Ectodermal cell (in vitro differentiated cells): ENCODE results near the gene NUDT2.
A peak's percentile ranks its signal among the peaks of the same experiment; 100 is the strongest.

Experiments
- H3K27ac ChIP-seq: 2 replicates; pipeline ENCODE4 v1.7.0; 2013; ENCODE audit warnings: mild to moderate bottlenecking, low read depth, low read length; ENCODE audit not compliant: insufficient read depth, poor library complexity, severe bottlenecking
- H3K27me3 ChIP-seq: 2 replicates; pipeline ENCODE4 v1.7.0; 2013; ENCODE audit warnings: mild to moderate bottlenecking, low read length; ENCODE audit not compliant: insufficient read depth, control insufficient read depth, poor library complexity, severe bottlenecking
- H3K36me3 ChIP-seq: one replicate; pipeline ENCODE4 v1.7.0; 2013; ENCODE audit warnings: low read length; ENCODE audit not compliant: control insufficient read depth, insufficient read depth
- H3K4me1 ChIP-seq: one replicate; pipeline ENCODE4 v1.7.0; 2013; ENCODE audit warnings: low read length; ENCODE audit not compliant: control insufficient read depth, insufficient read depth
- H3K4me3 ChIP-seq: 2 replicates; pipeline ENCODE4 v1.7.0; 2013; ENCODE audit warnings: low read depth, low read length, control low read depth; ENCODE audit not compliant: insufficient read depth
- H3K9me3 ChIP-seq: 2 replicates; pipeline ENCODE4 v1.7.0; 2013; ENCODE audit warnings: mild to moderate bottlenecking, low read length, moderate library complexity; ENCODE audit not compliant: control insufficient read depth
- WGBS, 2 experiments: methylation state at CpG; one replicate each; pipeline ENCODE4 v1.1.7; 2013; ENCODE audit warnings: missing lambda C conversion rate in 2 of 2; 5-methylcytosine and 5-hydroxymethylcytosine counted together

NUDT2 gene

DNA sequence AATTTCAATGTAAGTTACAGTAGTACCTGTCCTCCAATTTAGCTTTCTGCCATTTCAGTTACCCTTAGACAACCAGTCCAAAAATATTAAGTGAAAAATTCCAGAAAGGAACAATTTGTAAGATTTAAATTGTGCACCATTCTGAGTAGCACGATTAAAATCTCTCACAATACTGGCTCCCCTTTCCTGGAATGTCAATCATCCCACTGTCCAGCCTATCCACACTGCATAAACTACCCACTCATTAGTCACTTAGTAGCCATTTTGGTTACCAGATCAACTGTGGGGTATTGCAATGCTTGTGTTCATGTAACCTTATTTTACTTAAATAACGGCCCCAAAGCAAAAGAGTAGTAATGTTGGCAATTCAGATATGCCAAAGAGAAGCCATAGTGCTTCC lies 11.9 kb upstream of the NUDT2 start:
- Histone ChIP-seq H3K27ac (no peak overlapping the region), H3K4me1 (no peaks in the 10 kb centered on the region), H3K27me3 (no peaks in the 10 kb centered on the region), H3K4me3 (no peak overlapping the region), H3K36me3 (no peaks in the 10 kb centered on the region), H3K9me3 (no peaks in the 10 kb centered on the region)
- WGBS, 2 experiments: 90 to 92% methylated on average over 2 of the region's 2 CpGs

DNA sequence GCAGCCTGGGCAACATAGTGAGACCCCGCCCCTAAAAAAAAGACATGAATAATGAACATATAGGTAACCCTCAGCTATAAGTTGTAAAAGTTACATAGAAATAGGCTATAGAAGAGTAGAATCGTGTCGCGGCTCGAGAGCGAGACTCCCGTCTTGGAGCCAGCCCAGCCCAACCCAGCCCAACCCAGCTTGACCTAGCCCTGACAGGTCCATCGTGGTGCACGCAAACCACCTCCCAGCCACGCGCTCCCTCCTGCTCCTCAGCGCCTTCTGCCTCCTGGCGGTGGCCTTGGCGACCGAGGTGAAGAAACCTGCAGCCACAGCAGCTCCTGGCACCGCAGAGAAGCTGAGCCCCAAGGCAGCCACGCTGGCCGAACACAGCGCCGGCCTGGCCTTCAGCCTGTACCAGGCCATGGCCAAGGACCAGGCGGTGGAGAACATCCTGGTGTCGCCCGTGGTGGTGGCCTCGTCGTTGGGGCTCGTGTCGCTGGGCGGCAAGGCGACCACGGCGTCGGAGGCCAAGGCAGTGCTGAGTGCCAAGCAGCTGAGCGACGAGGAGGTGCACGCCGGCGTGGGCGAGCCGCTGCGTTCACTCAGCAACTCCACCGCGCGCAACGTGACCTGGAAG lies 11.1 kb upstream of the NUDT2 start:
- Histone ChIP-seq H3K27me3 (no peaks in the 10 kb centered on the region), H3K4me3 (no peak overlapping the region), H3K27ac (no peak overlapping the region), H3K4me1 (no peaks in the 10 kb centered on the region), H3K9me3 (no peaks in the 10 kb centered on the region), H3K36me3 (no peaks in the 10 kb centered on the region)
- WGBS, 2 experiments: 94 to 95% methylated on average over 43 to 44 of the region's 44 CpGs

DNA sequence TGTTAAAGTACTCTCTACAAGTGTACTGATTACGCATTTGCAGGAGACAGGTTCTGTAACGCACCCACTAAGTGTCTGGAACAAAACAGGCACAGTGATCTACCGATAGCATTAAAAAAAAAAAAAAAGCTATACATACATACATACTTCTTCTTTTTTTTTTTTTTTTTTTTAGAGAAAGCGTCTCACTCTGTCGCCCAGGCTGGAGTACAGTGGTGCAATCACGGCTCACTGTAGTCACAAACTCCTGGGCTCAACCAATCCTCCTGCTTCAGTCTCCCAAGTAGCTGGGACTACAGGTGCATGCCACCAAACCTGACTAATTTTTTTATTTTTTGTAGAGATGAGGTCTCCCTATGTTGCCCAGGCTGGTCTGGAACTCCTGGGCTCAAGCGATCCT lies 7.9 kb upstream of the NUDT2 start:
- WGBS, 2 experiments: 93 to 96% methylated on average over 7 of the region's 7 CpGs

DNA sequence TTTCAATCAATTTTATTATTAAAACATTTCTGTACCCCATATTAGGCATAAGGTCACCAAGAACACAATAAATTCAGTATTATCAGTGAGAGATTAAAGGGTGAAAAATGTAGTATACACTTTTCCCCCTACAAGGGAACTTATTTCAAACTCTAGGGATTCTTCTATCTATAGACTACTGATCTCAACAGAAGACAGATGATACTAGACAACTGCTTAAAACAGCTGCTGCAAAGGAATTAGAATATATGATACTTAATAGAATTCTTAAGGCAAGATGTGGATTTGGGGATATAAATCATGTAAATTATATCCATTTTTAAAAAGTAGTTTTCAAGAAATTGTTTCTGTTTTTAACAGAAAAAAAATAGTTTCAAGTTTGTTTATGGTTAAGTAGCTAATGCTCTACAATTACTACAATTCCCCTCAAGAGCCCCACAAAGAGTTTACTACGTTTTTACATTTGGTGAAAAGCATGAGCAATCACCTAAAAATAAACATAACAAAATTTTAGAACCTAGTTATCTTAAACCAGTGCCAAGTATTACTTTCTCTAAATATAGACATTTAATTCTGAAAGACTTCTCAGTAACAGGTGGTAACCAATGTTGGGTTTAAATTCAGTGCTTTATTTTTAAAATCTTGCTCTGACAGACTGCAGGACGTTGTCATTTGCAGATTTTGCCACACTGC lies 6.3 kb upstream of the NUDT2 start:
- Histone ChIP-seq H3K9me3 (no peaks in the 10 kb centered on the region), H3K27me3 (no peaks in the 10 kb centered on the region), H3K4me3 (no peak overlapping the region), H3K27ac (no peak overlapping the region), H3K4me1 (peaks cover 2% of the 10 kb centered on the region), H3K36me3 (no peaks in the 10 kb centered on the region)
- WGBS, 2 experiments: 92 to 95% methylated on average over 2 of the region's 2 CpGs

More for the DNA sequence above, 7.9 kb upstream of the NUDT2 start:
- no peak overlapping the region for H3K27ac ChIP-seq
- H3K27me3 ChIP-seq: no peaks in the 10 kb centered on the region
- H3K9me3 ChIP-seq: no peaks in the 10 kb centered on the region
- no peak overlapping the region for H3K4me3 ChIP-seq
- no peaks in the 10 kb centered on the region for H3K4me1 ChIP-seq
- no peaks in the 10 kb centered on the region for H3K36me3 ChIP-seq

DNA sequence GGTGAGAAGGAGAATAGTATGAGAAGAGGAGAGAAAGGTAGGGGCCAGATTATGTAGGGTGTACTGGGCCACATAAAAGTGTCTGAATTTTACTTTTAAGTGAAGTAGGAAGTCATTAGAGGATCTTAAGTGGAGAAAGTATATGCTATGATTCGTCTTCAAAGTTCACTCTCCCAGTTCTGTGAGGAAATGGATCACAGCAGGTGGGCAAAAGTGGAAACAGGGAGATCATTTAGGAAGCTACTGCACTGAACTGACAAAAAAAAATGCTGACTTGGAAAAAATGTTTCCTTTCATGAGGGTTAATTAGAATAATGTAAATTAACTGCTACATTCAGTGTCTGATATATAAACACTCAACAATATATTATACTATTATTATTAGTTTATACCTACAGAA lies 2.7 kb upstream of the NUDT2 start:
- 78 to 79% methylated on average over 1 of the region's 1 CpG for WGBS, 2 experiments
- Histone ChIP-seq H3K9me3 (no peaks in the 10 kb centered on the region), H3K27ac (no peak overlapping the region), H3K27me3 (no peaks in the 10 kb centered on the region), H3K4me1 (peaks cover 3% of the 10 kb centered on the region), H3K4me3 (no peak overlapping the region), H3K36me3 (no peaks in the 10 kb centered on the region)

DNA sequence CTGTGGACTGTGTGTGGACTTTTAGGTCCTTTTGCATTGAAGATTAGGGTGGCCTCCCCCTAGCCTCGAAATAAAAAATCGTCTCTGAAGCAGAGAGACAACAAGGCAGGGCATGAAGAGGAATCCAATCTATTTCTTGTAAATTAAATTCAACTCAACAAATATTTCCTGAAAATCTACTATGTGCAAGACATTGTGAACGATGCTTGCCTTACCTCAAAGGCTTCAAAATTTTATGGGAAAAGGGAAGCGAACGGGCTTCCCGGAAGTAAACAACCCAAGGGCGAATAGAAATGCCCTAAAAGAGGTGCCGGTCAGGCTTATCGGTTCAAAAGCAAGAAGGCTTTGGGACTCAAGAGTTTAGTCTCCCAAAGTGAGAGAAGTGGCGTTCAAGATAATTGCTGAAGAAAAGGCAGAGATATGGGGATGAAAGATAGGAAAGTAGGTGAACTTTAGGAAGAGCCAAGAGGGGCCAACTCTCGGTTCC lies 826 bp upstream of the NUDT2 start:
- Histone ChIP-seq H3K9me3 (no peaks in the 10 kb centered on the region), H3K4me1 (peaks cover 3% of the 10 kb centered on the region), H3K27me3 (no peaks in the 10 kb centered on the region), H3K27ac (peak overlapping the region; percentile 82), H3K36me3 (no peaks in the 10 kb centered on the region), H3K4me3 (peak overlapping the region; percentile 92)
- 2 to 4% methylated on average over 11 of the region's 11 CpGs for WGBS, 2 experiments

DNA sequence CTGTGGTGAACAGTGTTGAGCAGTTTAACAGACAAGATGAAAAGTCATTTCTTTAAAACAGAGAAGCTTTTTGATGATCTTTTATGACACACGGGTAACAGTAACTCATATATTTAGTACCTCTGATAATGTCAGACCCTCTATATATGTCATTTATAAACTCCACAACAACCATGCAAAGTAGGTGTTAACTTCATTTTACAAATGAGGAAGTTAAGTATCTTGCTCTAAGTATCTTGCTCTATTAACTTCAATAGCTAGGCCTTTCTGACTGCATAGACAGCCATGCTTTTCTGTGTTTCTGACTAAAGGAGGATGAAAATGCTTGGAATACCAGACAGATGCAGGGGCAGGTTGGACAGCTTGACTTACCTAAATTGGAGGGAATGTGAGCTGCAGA lies 1.8 kb downstream of the NUDT2 start:
- Histone ChIP-seq H3K4me3 (no peak overlapping the region), H3K27ac (no peak overlapping the region), H3K27me3 (no peaks in the 10 kb centered on the region), H3K4me1 (peaks cover 12% of the 10 kb centered on the region), H3K36me3 (no peaks in the 10 kb centered on the region), H3K9me3 (no peaks in the 10 kb centered on the region)
- WGBS, 2 experiments: 100% methylated on average over 1 of the region's 1 CpG; no CpG with 5 or more reads in 1 of the 2 experiments

DNA sequence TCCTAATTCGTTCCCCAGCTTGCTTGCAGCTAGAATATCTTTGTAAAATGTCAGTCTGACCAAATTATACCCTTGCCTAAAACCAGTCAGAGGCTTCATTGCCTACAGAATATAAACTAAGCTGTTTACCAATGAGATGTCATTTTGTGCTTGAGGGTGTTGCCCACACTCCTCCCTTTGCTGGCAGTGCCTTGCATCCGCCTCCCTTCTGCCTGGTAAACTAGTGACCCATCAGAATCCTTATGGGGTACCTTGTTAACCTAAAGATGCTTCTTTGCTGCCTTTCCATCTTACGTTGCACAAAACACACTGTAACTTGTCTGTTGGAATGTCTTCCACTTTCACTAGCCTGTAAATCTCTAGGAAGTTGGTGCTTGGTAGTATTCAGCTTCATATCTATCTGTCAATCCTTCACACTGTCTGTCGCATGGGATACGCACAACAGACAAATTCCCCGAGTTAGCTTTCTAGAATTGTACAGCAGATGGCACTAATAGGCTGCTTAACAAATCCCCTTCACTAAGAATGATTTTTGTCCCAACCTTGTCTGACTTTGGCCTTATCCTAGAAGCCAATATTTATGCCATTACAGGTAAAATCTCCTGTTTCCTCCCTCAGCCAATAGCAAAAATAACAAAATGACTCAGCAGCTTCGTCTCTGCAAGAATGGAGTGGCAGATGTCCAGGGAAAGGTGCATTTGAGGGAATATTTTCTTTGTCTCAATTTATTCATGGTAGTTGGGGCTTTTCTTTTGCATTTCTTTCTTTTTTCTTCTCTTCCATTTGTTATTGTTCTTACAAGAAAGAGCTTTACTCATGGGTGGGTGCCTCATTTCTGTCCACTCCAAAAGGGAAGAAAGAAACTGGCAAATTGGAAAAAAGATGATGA lies 3.0 kb downstream of the NUDT2 start:
- 70 to 75% methylated on average over 7 of the region's 7 CpGs for WGBS, 2 experiments

DNA sequence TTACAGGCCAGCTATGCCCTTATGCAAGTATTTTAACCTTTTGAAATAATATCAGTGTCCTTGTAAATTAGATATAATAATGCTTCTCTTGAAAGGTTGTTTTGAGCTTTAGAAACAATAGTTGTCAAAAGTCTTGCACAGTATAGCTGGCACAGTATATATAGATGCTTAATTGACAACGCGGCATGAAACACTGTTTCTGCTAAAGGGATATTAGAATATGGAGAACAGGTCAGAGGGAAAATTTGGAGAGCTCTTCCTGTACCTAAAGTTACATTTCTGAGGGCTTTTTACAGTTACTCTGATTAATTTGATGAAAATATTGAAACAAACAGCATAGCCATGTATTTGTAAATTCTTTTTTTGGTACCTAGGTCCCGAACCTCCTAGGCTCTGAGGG lies 4.5 kb downstream of the NUDT2 start:
- H3K27me3 ChIP-seq: no peaks in the 10 kb centered on the region
- H3K4me1 ChIP-seq: peaks cover 9% of the 10 kb centered on the region
- 53 to 64% methylated on average over 3 of the region's 3 CpGs for WGBS, 2 experiments
- H3K36me3 ChIP-seq: peaks cover 4% of the 10 kb centered on the region
- no peak overlapping the region for H3K27ac ChIP-seq
- no peak overlapping the region for H3K4me3 ChIP-seq
- H3K9me3 ChIP-seq: no peaks in the 10 kb centered on the region

More for the DNA sequence above, 3.0 kb downstream of the NUDT2 start:
- H3K27me3 ChIP-seq: no peaks in the 10 kb centered on the region
- H3K9me3 ChIP-seq: no peaks in the 10 kb centered on the region
- no peaks in the 10 kb centered on the region for H3K36me3 ChIP-seq
- H3K4me1 ChIP-seq: peaks cover 12% of the 10 kb centered on the region
- H3K4me3 ChIP-seq: no peak overlapping the region
- H3K27ac ChIP-seq: no peak overlapping the region

DNA sequence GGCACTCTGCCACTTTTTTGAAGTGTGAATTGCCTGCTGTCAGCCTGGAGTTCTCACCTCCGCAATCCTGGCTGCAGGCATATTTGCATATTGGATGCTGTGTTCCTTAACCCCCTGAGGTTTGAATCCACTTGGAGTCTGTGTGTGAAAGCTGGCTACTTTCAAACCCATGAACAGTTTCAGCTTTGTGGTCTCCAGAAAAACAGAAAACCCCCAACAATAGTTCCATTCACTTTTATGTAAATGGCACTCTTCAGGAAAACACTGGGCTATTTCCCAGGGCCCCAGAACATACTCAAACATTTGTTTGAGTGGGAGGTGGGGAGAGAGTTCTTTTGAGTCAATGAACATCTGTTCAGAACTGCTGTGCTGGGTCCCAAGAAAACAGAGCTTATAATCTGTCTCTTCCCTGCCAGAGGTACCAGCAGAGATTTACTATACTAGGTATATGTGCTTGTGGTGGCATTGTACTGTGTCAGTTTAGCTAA lies 5.0 kb downstream of the NUDT2 start:
- Histone ChIP-seq H3K27ac (no peak overlapping the region), H3K4me1 (peaks cover 9% of the 10 kb centered on the region), H3K4me3 (no peak overlapping the region), H3K36me3 (peaks cover 10% of the 10 kb centered on the region), H3K9me3 (no peaks in the 10 kb centered on the region), H3K27me3 (no peaks in the 10 kb centered on the region)
- whole genome bisulfite sequencing, 2 experiments: 6 to 8% methylated on average over 1 of the region's 1 CpG
